Ovary (tissue), 1 donor: Measurements from ENCODE around the gene NOTO.

Experiments used
- EP300 ChIP-seq: sonication (generic); formaldehyde crosslinking; IDR thresholded peaks from one replicate; pipeline ENCODE4 v1.6.1; 2017; ENCODE audit warnings: antibody characterized with exemption
- POLR2A ChIP-seq: fragments of 450-650 bp; IDR thresholded peaks from one replicate; pipeline ENCODE4 v1.6.1; 2017; ENCODE audit warnings: antibody characterized with exemption, mild to moderate bottlenecking, moderate library complexity

- TF ChIP-seq POLR2A (no peak), EP300 (no peak)
These were observed 48.8 kb downstream of the NOTO start for GRCh38 chr2:73250872-73251846.
